ENCODE data around the gene MAN1A1. TPM values are rescaled to one million over a fixed set of nuclear protein-coding genes. Genes with fewer than 3 reads are reported as not detected.

The MAN1A1 gene
- total RNA-seq, 1 experiment from 2014 or later, result 16.1 TPM

Small RNA genes within 50 kb of the gene (small RNA-seq; reads per million reads assigned to genes)
- not detected for gene AL022722.2
- gene RNU6-194P, result not detected
